Erythroblast (primary cell): ENCODE measurements around the gene NINL.

ENCODE experiments used
- GATA1 ChIP-seq: IDR thresholded peaks from 2 replicates; pipeline ENCODE4 v1.6.1; 2011; ENCODE audit warnings: low read depth, mild to moderate bottlenecking, control low read depth, low read length, moderate library complexity
- POLR2A ChIP-seq: IDR thresholded peaks from 2 replicates; pipeline ENCODE4 v1.6.1; 2011; ENCODE audit warnings: mild to moderate bottlenecking, low read length

GRCh38 chr20:25507385-25508082 lies 77.8 kb downstream of the NINL start:
- TF ChIP-seq POLR2A (no peak), GATA1 (no peak)
